GM10266 (cell line): ENCODE results near the gene DYSF.

ENCODE experiments used
- DNase-seq: peaks from one replicate; pipeline ENCODE4 v3.0.0; 2012; ENCODE audit errors: extremely low spot score
- CTCF ChIP-seq: IDR thresholded peaks from 2 replicates; pipeline ENCODE4 v1.5.1; 2012; ENCODE audit warnings: mild to moderate bottlenecking, low read depth; ENCODE audit not compliant: control insufficient read depth, insufficient read depth; ENCODE audit errors: missing control alignments

DYSF gene

GRCh38 chr2:71683070-71683469, 229.7 kb downstream of the DYSF start:
- no peak for TF ChIP-seq CTCF
- no peak for DNase-seq

- DNase-seq, result no peak
- TF ChIP-seq CTCF, result no peak
These were observed 230.3 kb downstream of the DYSF start for GRCh38 chr2:71683666-71684065.

- TF ChIP-seq CTCF, result no peak
- DNase-seq, result no peak
These were observed 231.1 kb downstream of the DYSF start for GRCh38 chr2:71684226-71685072.

- TF ChIP-seq CTCF, result no peak
- no peak for DNase-seq
These were observed 231.9 kb downstream of the DYSF start for GRCh38 chr2:71685073-71685848.

GRCh38 chr2:71685941-71686611, 232.7 kb downstream of the DYSF start:
- no peak for DNase-seq
- TF ChIP-seq CTCF, result no peak

GRCh38 chr2:71686781-71687180, 233.4 kb downstream of the DYSF start:
- no peak for TF ChIP-seq CTCF
- no peak for DNase-seq
